Aorta (tissue), 5 donors: ENCODE data around the gene ZSCAN20. TPM values are rescaled to one million over a fixed set of nuclear protein-coding genes. Genes with fewer than 3 reads are reported as not detected.

Experiments
- ATAC-seq: fragments of 200-7000 bp; cut with Tn5 transposase; one replicate; pipeline ENCODE4 v1.9.1; 2022; ENCODE audit warnings: moderate library complexity; ENCODE audit not compliant: low FRiP score
- DNase-seq, 2 donors: peaks; one replicate each; pipeline ENCODE4 v3.0.0-alpha.2; 2020
- H3K27ac ChIP-seq, 2 donors: one replicate each; pipeline ENCODE4 v1.5.1; 2013; ENCODE audit warnings: low read length in 2 of 2, mild to moderate bottlenecking in 2 of 2, moderate library complexity in 2 of 2, control low read depth in 1 of 2, inconsistent platforms in 1 of 2, low read depth in 1 of 2
- H3K27me3 ChIP-seq, 2 donors: one replicate each; pipeline ENCODE4 v1.6.1; 2013; ENCODE audit warnings: control low read depth in 1 of 2, low read length in 1 of 2, mild to moderate bottlenecking in 1 of 2, moderate library complexity in 1 of 2; ENCODE audit not compliant: insufficient read depth in 2 of 2, control insufficient read depth in 1 of 2
- H3K36me3 ChIP-seq, 2 donors: one replicate each; pipeline ENCODE4 v1.6.1; 2013; ENCODE audit warnings: control low read depth in 1 of 2, low read length in 1 of 2, mild to moderate bottlenecking in 1 of 2; ENCODE audit not compliant: insufficient read depth in 2 of 2, control insufficient read depth in 1 of 2
- H3K4me1 ChIP-seq, 2 donors: one replicate each; pipeline ENCODE4 v1.6.1; 2013; ENCODE audit warnings: low read length in 2 of 2, control low read depth in 1 of 2, mild to moderate bottlenecking in 1 of 2, moderate library complexity in 1 of 2; ENCODE audit not compliant: insufficient read depth in 2 of 2, control insufficient read depth in 1 of 2
- H3K4me3 ChIP-seq, 2 donors: one replicate each; pipeline ENCODE4 v1.5.1; 2013; ENCODE audit warnings: low read length in 2 of 2, control low read depth in 1 of 2, mild to moderate bottlenecking in 1 of 2
- H3K9me3 ChIP-seq: one replicate; pipeline ENCODE4 v1.6.1; 2013; ENCODE audit warnings: mild to moderate bottlenecking, low read length; ENCODE audit not compliant: control insufficient read depth
- WGBS, 2 donors: extraction: QIAGEN DNeasy Blood & Tissue Kit; methylation state at CpG; one replicate each; pipeline ENCODE4 v1.1.7; 2013; 5-methylcytosine and 5-hydroxymethylcytosine counted together
- intact Hi-C, 2 donors: fragments of 100-400 bp; cut with DNase I; formaldehyde crosslinking; loops; one replicate each; pipeline versions ENCODE4 v1.14.2 to v1.15.0; 2022
- polyA plus RNA-seq, 2 donors: library from polyadenylated mRNA; stranded (reverse); fragments of 200-250 nt; gene quantifications; one replicate each; pipeline ENCODE4 v1.2.3, GENCODE V29; 2013
- total RNA-seq, 2 donors: library from RNA; stranded (reverse); fragmentation: NEBNext Ultra II Directional; extraction: Animal tissue kit (Norgen Biotek cat#: 25700); gene quantifications; one replicate each; pipeline ENCODE4 v1.2.1, GENCODE V29; 2021
- donor health status: healthy with polysubstance abuse.
- donor health status: Bipolar disorder and iron deficiency.
- donor health status: DM: no; HTN: no; CAD: no.
- donor health status: DM: no; HTN: no; CAD: no.
- donor health status: DM: yes; HTN: yes; CAD: no.

Gene ZSCAN20
- total and polyA plus RNA-seq, 4 donors, result 2.1 to 8.0 (median 4.1) TPM

GRCh38 chr1:33468011-33468410 lies 4.4 kb upstream of the ZSCAN20 start:
- intact Hi-C loops, result no loop called here
- Histone ChIP-seq H3K4me1 (no peaks in the 10 kb centered on the region), H3K36me3 (no peaks in the 10 kb centered on the region), H3K27ac (no peak overlapping the region), H3K4me3 (no peak overlapping the region), H3K27me3 (no peaks in the 10 kb centered on the region), H3K9me3 (no peaks in the 10 kb centered on the region)
- ATAC-seq (no peak), DNase-seq (no peak)
- 50 to 60% methylated on average over 4 of the region's 4 CpGs for WGBS, 2 donors

DNA sequence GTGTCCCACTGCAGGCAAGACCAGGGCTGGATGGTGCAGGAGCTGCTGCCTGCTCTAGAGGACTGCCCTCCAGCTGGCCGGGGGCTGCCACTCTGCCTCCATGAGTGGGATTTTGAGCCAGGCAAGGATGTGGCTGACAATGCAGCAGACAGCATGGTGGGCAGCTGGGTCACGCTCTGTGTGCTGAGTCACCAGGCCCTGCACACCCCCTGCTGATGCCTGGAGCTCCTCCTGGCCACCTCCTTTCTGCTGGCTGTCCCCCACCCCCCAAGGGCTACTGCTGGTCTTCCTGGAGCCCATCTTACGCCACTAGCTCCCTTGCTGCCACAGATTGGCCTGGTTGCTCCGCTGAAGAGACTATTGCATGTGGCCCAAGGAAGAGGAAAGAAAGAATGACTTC lies 3.9 kb upstream of the ZSCAN20 start:
- Histone ChIP-seq H3K9me3 (no peaks in the 10 kb centered on the region), H3K4me3 (no peak overlapping the region), H3K27me3 (no peaks in the 10 kb centered on the region), H3K4me1 (no peaks in the 10 kb centered on the region), H3K36me3 (no peaks in the 10 kb centered on the region), H3K27ac (no peak overlapping the region)
- ATAC-seq (no peak), DNase-seq (no peak)
- intact Hi-C loops, result no loop called here
- WGBS, 2 donors, result 91 to 93% methylated on average over 4 of the region's 4 CpGs

DNA sequence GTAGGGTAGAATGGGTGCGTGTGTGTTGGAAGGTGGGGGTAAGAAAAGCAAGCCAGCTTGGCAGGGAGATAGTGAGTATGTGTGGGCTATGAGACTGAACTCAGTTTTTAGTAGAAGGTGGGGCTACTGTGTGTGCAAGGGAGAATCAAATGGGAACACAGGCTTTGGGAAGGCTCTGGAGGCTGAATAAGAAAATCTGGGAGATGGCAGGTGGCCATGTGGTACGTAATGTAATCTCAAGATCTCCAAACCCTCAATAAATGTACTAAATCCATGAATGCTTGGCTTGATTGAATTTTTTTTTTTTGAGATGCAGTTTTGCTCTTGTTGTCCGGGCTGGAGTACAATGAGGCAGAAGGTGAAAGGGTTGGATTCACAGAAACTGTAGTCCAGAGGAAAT lies 3.5 kb upstream of the ZSCAN20 start:
- no peaks in the 10 kb centered on the region for H3K4me1 ChIP-seq
- intact Hi-C loops, result no loop called here

GRCh38 chr1:33469691-33470090 lies 2.8 kb upstream of the ZSCAN20 start:
- Histone ChIP-seq H3K27ac (no peak overlapping the region), H3K36me3 (no peaks in the 10 kb centered on the region), H3K4me1 (peaks cover 5% of the 10 kb centered on the region in 2 donors), H3K27me3 (no peaks in the 10 kb centered on the region), H3K4me3 (no peak overlapping the region), H3K9me3 (no peaks in the 10 kb centered on the region)
- ATAC-seq, result no peak
- no peak for DNase-seq
- 88 to 89% methylated on average over 2 of the region's 2 CpGs for WGBS, 2 donors
- intact Hi-C loops, result loop anchor here (2.0 to 5.0 kb wide), 4 partner anchors 102 to 175 kb away; no protein-coding TSS in a partner anchor

More for the DNA sequence above, 3.5 kb upstream of the ZSCAN20 start:
- ATAC-seq (no peak), DNase-seq (no peak)
- 30 to 51% methylated on average over 3 of the region's 3 CpGs for WGBS, 2 donors
- Histone ChIP-seq H3K9me3 (no peaks in the 10 kb centered on the region), H3K36me3 (no peaks in the 10 kb centered on the region), H3K27me3 (no peaks in the 10 kb centered on the region), H3K27ac (no peak overlapping the region), H3K4me3 (no peak overlapping the region)

- H3K27ac ChIP-seq, result peak overlapping the region in 1 of 2 donors; percentile 59
- 1% methylated on average over 11 of the region's 11 CpGs for WGBS, 2 donors
These were observed 1.9 kb upstream of the ZSCAN20 start for GRCh38 chr1:33470495-33471012.

GRCh38 chr1:33471416-33471815 lies 1.0 kb upstream of the ZSCAN20 start:
- Histone ChIP-seq H3K4me1 (peaks cover 5 to 10% of the 10 kb centered on the region in 2 donors), H3K27me3 (no peaks in the 10 kb centered on the region), H3K4me3 (no peak overlapping the region), H3K9me3 (no peaks in the 10 kb centered on the region), H3K27ac (no peak overlapping the region), H3K36me3 (no peaks in the 10 kb centered on the region)
- 88 to 92% methylated on average over 4 of the region's 4 CpGs for WGBS, 2 donors
- intact Hi-C loops, result loop anchor here (2.0 to 5.0 kb wide), 4 partner anchors 104 to 177 kb away; no protein-coding TSS in a partner anchor
- ATAC-seq, result no peak
- DNase-seq, result no peak

More at GRCh38 chr1:33470495-33471012, 1.9 kb upstream of the ZSCAN20 start:
- ATAC-seq (peak; percentile 74), DNase-seq (peak; percentile 82 to 88)
- Histone ChIP-seq H3K36me3 (no peaks in the 10 kb centered on the region), H3K4me1 (peaks cover 5 to 10% of the 10 kb centered on the region in 2 donors), H3K4me3 (no peak overlapping the region), H3K27me3 (no peaks in the 10 kb centered on the region), H3K9me3 (no peaks in the 10 kb centered on the region)
- intact Hi-C loops, result loop anchor here (2.0 to 5.0 kb wide), 4 partner anchors 103 to 176 kb away; no protein-coding TSS in a partner anchor

GRCh38 chr1:33473900-33474299 lies 1.5 kb downstream of the ZSCAN20 start:
- ATAC-seq, result no peak
- peaks cover 5 to 10% of the 10 kb centered on the region in 2 donors for H3K4me1 ChIP-seq
- DNase-seq, result no peak
- H3K9me3 ChIP-seq, result no peaks in the 10 kb centered on the region
- H3K27me3 ChIP-seq, result no peaks in the 10 kb centered on the region
- intact Hi-C loops, result loop anchor here in 1 of 2 donors (5.0 kb wide), 2 partner anchors 107 to 138 kb away; no protein-coding TSS in a partner anchor
- H3K4me3 ChIP-seq, result no peak overlapping the region
- no peaks in the 10 kb centered on the region for H3K36me3 ChIP-seq
- peak overlapping the region in 1 of 2 donors; percentile 83 for H3K27ac ChIP-seq

- ATAC-seq (no peak), DNase-seq (no peak)
- H3K4me1 ChIP-seq, result peaks cover 5 to 10% of the 10 kb centered on the region in 2 donors
- intact Hi-C loops, result loop anchor here in 1 of 2 donors (5.0 kb wide), 1 partner anchor 135 kb away; no protein-coding TSS in a partner anchor
- H3K9me3 ChIP-seq, result no peaks in the 10 kb centered on the region
- H3K27ac ChIP-seq, result no peak overlapping the region
- WGBS, 2 donors, result 72% methylated on average over 4 of the region's 4 CpGs
- H3K27me3 ChIP-seq, result no peaks in the 10 kb centered on the region
- no peak overlapping the region for H3K4me3 ChIP-seq
- H3K36me3 ChIP-seq, result peaks cover 3 to 5% of the 10 kb centered on the region in 2 donors
These were observed 5.0 kb downstream of the ZSCAN20 start for GRCh38 chr1:33477451-33477850.

DNA sequence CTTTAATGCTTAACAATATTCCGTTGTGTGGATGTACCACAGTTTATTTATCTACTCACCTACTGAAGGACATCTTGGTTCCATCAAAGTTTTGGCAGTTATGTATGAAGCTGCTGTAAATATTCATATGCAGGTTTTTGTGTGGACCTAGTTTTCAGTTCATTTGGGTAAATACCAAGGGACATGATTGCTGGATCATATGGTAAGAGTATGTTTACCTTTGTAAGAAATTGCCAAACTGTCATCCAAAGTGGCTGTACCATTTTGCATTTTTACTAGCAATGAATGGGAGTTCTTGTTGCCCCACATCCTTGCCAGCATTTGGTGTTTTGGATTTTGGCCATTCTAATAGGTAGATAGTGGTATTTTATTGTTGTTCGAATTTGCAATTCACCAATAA lies 10.0 kb downstream of the ZSCAN20 start:
- H3K4me3 ChIP-seq, result no peak overlapping the region
- intact Hi-C loops, result no loop called here
- DNase-seq (no peak), ATAC-seq (no peak)
- WGBS, 2 donors, result 93 to 97% methylated on average over 2 of the region's 2 CpGs
- H3K27me3 ChIP-seq, result no peaks in the 10 kb centered on the region
- H3K9me3 ChIP-seq, result no peaks in the 10 kb centered on the region
- peaks cover 6 to 8% of the 10 kb centered on the region in 2 donors for H3K36me3 ChIP-seq
- H3K4me1 ChIP-seq, result no peaks in the 10 kb centered on the region
- H3K27ac ChIP-seq, result no peak overlapping the region
